Activated naive CD8-positive, alpha-beta T cell treated with anti-CD3 and anti-CD28 coated beads, Interleukin-2, amount 50 U/mL, for 24 hours (primary cell): Measurements from ENCODE around the gene OGG1.

Experiments used
- ATAC-seq: fragments of 150-1000 bp; cut with Tn5 transposase; one replicate; pipeline ENCODE4 v1.10.0; 2021
- DNase-seq: peaks from one replicate; pipeline ENCODE4 v3.0.0; 2021
- H3K27ac Mint-ChIP-seq: one replicate; pipeline ENCODE4 v1.8.0; 2021; ENCODE audit warnings: mild to moderate bottlenecking, mixed read lengths
- H3K27me3 Mint-ChIP-seq: one replicate; pipeline ENCODE4 v1.8.0; 2021; ENCODE audit warnings: mixed read lengths
- H3K36me3 Mint-ChIP-seq: one replicate; pipeline ENCODE4 v1.8.0; 2021; ENCODE audit warnings: low read depth, mixed read lengths
- H3K4me1 Mint-ChIP-seq: one replicate; pipeline ENCODE4 v1.8.0; 2021; ENCODE audit warnings: mixed read lengths
- H3K4me3 Mint-ChIP-seq: one replicate; pipeline ENCODE4 v1.8.0; 2021; ENCODE audit warnings: mild to moderate bottlenecking, moderate library complexity, mixed read lengths
- H3K9me3 Mint-ChIP-seq: one replicate; pipeline ENCODE4 v1.8.0; 2021; ENCODE audit warnings: mixed read lengths

OGG1 gene

GRCh38 chr3:9749645-9750555, at the start of gene OGG1:
Gene OGG1, plus strand, starts transcription at chr3:9749952. Its CDS starts 335 bp downstream, at chr3:9750287.
- no peaks in the 10 kb centered on the region for H3K9me3 Mint-ChIP-seq
- H3K27ac Mint-ChIP-seq, result peak within 1 kb of the TSS; percentile 94
- H3K36me3 Mint-ChIP-seq, result peaks cover 62% of the 10 kb centered on the region
- ATAC-seq, result peak; percentile 92
- peaks cover 58% of the 10 kb centered on the region for H3K4me1 Mint-ChIP-seq
- peak within 1 kb of the TSS; percentile 96 for H3K4me3 Mint-ChIP-seq
- peak; percentile 96 for DNase-seq
- no peaks in the 10 kb centered on the region for H3K27me3 Mint-ChIP-seq

- Mint-ChIP-seq H3K9me3 (no peaks in the 10 kb centered on the region), H3K27ac (no peak overlapping the region), H3K36me3 (peaks cover 27% of the 10 kb centered on the region), H3K4me1 (peaks cover 8% of the 10 kb centered on the region), H3K4me3 (no peak overlapping the region), H3K27me3 (peaks cover 20% of the 10 kb centered on the region)
- ATAC-seq, result no peak
- DNase-seq, result no peak
Observed at GRCh38 chr3:9700536-9700935, 49.2 kb upstream of the OGG1 start.

GRCh38 chr3:9701006-9701405, 48.7 kb upstream of the OGG1 start:
- Mint-ChIP-seq H3K27ac (no peak overlapping the region), H3K4me3 (no peak overlapping the region), H3K27me3 (peaks cover 25% of the 10 kb centered on the region), H3K4me1 (peaks cover 8% of the 10 kb centered on the region), H3K36me3 (peaks cover 26% of the 10 kb centered on the region), H3K9me3 (no peaks in the 10 kb centered on the region)
- ATAC-seq (no peak), DNase-seq (no peak)

GRCh38 chr3:9701711-9702110, 48.0 kb upstream of the OGG1 start:
- H3K27ac Mint-ChIP-seq, result no peak overlapping the region
- DNase-seq (no peak), ATAC-seq (no peak)
- H3K4me3 Mint-ChIP-seq, result no peak overlapping the region
- H3K36me3 Mint-ChIP-seq, result peaks cover 25% of the 10 kb centered on the region
- no peaks in the 10 kb centered on the region for H3K9me3 Mint-ChIP-seq
- H3K4me1 Mint-ChIP-seq, result peaks cover 8% of the 10 kb centered on the region
- H3K27me3 Mint-ChIP-seq, result peaks cover 32% of the 10 kb centered on the region

GRCh38 chr3:9703240-9703639, 46.5 kb upstream of the OGG1 start:
- DNase-seq, result no peak
- no peak for ATAC-seq
- Mint-ChIP-seq H3K4me3 (no peak overlapping the region), H3K9me3 (no peaks in the 10 kb centered on the region), H3K4me1 (peaks cover 8% of the 10 kb centered on the region), H3K36me3 (peaks cover 18% of the 10 kb centered on the region), H3K27me3 (peaks cover 35% of the 10 kb centered on the region), H3K27ac (no peak overlapping the region)

- H3K27ac Mint-ChIP-seq, result no peak within 1 kb of the TSS
- peaks cover 18% of the 10 kb centered on the region for H3K36me3 Mint-ChIP-seq
- ATAC-seq (peak; percentile 8), DNase-seq (no peak)
- no peaks in the 10 kb centered on the region for H3K9me3 Mint-ChIP-seq
- H3K27me3 Mint-ChIP-seq, result peaks cover 35% of the 10 kb centered on the region
- no peak within 1 kb of the TSS for H3K4me3 Mint-ChIP-seq
- H3K4me1 Mint-ChIP-seq, result peaks cover 8% of the 10 kb centered on the region
Observed at GRCh38 chr3:9703736-9704346, 45.9 kb upstream of the OGG1 start, which contains the start of gene CPNE9. Gene CPNE9, plus strand, starts transcription at chr3:9703833. Its CDS starts 164 bp downstream, at chr3:9703997.

- Mint-ChIP-seq H3K27me3 (peaks cover 35% of the 10 kb centered on the region), H3K4me3 (no peak overlapping the region), H3K27ac (no peak overlapping the region), H3K36me3 (peaks cover 18% of the 10 kb centered on the region), H3K9me3 (no peaks in the 10 kb centered on the region), H3K4me1 (peaks cover 8% of the 10 kb centered on the region)
- DNase-seq (peak; percentile 31), ATAC-seq (no peak)
Observed at GRCh38 chr3:9704347-9705322, 45.1 kb upstream of the OGG1 start.

GRCh38 chr3:9710174-9710739, 39.5 kb upstream of the OGG1 start:
- Mint-ChIP-seq H3K27me3 (peaks cover 18% of the 10 kb centered on the region), H3K4me3 (no peak overlapping the region), H3K9me3 (no peaks in the 10 kb centered on the region), H3K27ac (no peak overlapping the region), H3K36me3 (no peaks in the 10 kb centered on the region), H3K4me1 (no peaks in the 10 kb centered on the region)
- ATAC-seq (no peak), DNase-seq (no peak)

- H3K9me3 Mint-ChIP-seq, result no peaks in the 10 kb centered on the region
- no peak for DNase-seq
- H3K27me3 Mint-ChIP-seq, result peaks cover 3% of the 10 kb centered on the region
- H3K36me3 Mint-ChIP-seq, result no peaks in the 10 kb centered on the region
- no peak overlapping the region for H3K4me3 Mint-ChIP-seq
- H3K27ac Mint-ChIP-seq, result no peak overlapping the region
- no peaks in the 10 kb centered on the region for H3K4me1 Mint-ChIP-seq
- ATAC-seq, result no peak
Observed at GRCh38 chr3:9712415-9712814, 37.3 kb upstream of the OGG1 start.

- no peaks in the 10 kb centered on the region for H3K4me1 Mint-ChIP-seq
- no peaks in the 10 kb centered on the region for H3K36me3 Mint-ChIP-seq
- DNase-seq, result no peak
- no peak overlapping the region for H3K4me3 Mint-ChIP-seq
- H3K27me3 Mint-ChIP-seq, result peaks cover 2% of the 10 kb centered on the region
- no peak for ATAC-seq
- no peak overlapping the region for H3K27ac Mint-ChIP-seq
- H3K9me3 Mint-ChIP-seq, result no peaks in the 10 kb centered on the region
Observed at GRCh38 chr3:9713142-9713541, 36.6 kb upstream of the OGG1 start.

- Mint-ChIP-seq H3K27ac (no peak overlapping the region), H3K4me3 (no peak overlapping the region), H3K4me1 (no peaks in the 10 kb centered on the region), H3K36me3 (no peaks in the 10 kb centered on the region), H3K27me3 (peaks cover 2% of the 10 kb centered on the region), H3K9me3 (no peaks in the 10 kb centered on the region)
- DNase-seq, result no peak
- no peak for ATAC-seq
Observed at GRCh38 chr3:9715136-9715535, 34.6 kb upstream of the OGG1 start.

- Mint-ChIP-seq H3K36me3 (no peaks in the 10 kb centered on the region), H3K27ac (no peak overlapping the region), H3K9me3 (no peaks in the 10 kb centered on the region), H3K4me3 (no peak overlapping the region), H3K4me1 (no peaks in the 10 kb centered on the region), H3K27me3 (peaks cover 2% of the 10 kb centered on the region)
- ATAC-seq, result peak; percentile 94
- peak; percentile 48 for DNase-seq
Observed at GRCh38 chr3:9715764-9716437, 33.9 kb upstream of the OGG1 start.

GRCh38 chr3:9716801-9717555, 32.8 kb upstream of the OGG1 start:
- Mint-ChIP-seq H3K4me3 (no peak overlapping the region), H3K27ac (no peak overlapping the region), H3K4me1 (no peaks in the 10 kb centered on the region), H3K9me3 (no peaks in the 10 kb centered on the region), H3K27me3 (peaks cover 2% of the 10 kb centered on the region), H3K36me3 (no peaks in the 10 kb centered on the region)
- no peak for ATAC-seq
- DNase-seq, result no peak
